ENCODE results near the gene ZNF384.

Gene ZNF384

DNA sequence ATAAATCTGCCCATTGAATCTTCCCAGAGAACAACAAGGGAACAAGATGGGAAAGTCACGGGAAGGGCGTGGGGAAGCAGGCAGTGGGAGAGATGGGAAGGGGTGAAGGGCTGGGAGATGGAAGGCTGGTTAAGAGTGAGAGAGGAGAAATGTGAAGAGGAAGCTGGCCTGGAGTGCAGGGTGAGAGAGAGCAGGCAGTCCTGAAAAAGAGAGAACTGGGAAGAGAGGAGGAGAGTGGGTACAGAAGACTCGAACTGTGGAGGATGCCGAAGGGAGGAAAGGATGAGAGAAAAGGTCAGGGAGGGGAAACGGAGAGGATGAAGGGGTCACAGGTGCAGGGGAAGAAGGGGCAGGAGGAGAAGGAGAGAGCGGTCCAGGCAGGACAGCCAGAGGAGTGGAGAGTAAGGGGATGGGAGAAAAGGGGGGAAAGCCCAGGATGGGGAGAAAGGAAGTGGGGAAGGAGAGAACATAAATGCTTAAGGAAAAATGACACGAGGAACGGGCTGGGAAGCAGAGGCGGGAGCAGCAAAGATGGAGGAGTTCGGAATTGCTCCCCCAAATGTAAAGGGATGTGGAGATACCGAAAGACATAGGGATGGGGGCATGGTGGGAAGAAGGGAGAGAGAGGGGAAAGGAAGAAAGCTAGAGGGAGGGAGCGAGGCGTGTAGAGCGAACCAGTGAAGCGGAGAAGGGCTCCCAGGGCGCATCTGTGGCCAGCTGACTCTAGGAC lies 10.2 kb upstream of the ZNF384 start:
- no peak for DNase-seq (ENCODE audit: low read depth in 2 of 2)

DNA sequence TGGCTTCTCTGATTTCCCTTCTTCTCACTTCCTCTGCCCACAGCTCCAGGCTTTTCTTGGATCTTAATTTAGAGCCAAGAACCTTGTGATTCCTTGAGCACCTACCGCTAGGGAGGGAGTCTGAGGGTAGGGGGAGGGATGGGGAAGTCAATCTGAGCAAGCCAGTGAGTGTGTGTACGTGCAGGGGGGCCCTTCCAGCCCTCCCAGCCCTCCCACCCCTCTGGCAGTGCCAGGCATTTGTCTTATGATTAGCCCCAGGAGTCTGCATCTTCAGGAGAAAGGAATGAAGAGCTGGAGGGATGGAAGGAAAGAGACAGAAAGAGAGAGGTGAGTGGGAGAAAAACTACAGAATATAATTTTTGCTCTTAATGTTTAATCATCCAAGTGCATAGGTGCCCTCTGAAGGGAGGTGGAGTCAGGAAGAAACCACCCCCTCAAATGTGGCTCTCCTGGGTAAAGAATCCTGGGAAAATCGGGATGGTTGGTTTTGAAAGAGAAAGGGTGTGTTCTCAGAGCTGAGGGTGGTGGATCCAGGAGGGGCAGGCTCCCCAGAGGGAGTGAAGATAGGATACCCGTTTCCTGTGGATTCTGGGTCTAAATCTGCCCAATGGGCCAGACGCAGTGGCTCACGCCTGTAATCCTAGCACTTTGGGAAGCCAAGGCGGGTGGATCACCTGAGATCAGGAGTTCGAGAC lies 9.3 kb upstream of the ZNF384 start:
- DNase-seq (ENCODE audit: low read depth in 2 of 2), result no peak

DNA sequence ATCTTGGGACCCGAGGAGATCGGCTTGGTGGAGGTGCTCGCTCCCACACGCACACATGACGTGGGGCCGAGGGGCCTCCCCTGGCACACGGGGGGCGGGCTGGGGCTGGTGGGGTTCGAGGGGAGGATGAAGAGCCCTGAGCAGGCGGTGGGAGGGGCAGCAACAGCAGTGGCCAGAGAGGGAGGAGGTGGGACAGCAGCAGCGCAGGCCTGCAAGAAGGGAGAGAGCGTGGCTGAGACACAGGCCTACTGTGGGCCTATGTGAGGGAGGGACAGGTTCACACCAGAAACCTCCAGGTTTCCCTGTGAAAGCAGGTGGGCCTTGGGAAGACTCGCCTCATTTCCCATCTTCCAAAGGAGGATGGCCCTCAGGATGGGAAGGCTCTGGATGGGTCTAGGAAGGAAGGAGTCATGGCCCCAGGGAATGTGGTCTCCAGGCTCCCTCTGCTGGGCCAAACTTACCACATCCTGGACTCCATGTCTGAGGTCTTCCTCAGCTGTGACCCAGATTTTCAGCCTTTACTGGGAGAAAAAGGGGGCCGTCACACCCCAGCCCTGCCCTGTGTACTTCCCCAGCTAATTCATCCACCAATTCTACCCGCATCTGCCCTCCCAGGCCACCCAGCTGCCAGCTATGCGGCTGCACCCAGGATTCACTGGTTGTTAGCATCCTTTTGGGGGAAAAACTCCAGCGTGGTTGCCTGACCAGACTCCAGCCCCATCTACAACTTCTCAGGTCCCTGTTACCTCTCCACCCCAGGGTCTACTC lies 8.6 kb upstream of the ZNF384 start:
- no peak for DNase-seq (ENCODE audit: low read depth in 2 of 2)

DNA sequence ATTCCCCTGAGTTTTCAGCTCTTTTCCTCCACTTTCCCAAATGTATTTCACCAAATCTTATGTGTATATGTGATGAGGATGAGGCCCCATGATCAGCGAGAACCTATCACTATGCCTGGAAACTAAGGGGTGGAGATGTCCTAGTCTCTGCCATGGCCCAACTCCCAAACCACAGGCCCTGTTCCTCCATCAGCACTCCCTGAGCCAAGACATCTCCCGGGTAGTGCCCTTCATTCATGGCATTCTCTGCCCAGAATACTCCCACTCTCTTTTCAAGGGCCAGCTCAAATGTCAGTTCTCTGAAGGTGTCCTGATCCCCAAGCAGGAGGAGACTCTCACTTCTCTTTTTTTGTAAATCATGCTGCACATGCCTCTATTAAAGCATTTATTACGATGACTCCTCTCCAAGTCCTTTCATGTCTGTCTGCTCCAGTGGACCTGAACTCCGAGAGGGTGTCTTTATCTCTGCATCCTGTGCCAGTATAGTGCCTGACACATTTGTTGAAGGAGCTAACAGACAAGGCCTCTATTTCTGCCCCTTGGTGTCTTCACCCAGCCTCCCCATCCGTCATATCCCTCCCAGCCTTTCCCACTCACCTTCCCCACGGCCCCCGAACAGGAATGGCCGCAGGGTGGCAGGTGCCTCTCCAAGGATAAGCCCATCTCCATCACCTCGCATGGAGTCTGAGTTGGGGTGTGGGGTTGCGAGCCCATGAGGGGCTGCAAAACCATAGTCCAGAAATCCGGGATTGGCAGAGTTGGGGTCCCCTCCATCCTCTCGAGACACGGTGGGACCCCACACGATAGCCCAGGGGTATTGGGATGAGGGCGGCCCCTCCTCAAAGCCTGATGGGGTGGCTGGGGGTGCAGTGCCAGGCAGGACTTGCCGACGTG lies 7.8 kb upstream of the ZNF384 start:
- DNase-seq (ENCODE audit: low read depth in 2 of 2), result no peak

DNA sequence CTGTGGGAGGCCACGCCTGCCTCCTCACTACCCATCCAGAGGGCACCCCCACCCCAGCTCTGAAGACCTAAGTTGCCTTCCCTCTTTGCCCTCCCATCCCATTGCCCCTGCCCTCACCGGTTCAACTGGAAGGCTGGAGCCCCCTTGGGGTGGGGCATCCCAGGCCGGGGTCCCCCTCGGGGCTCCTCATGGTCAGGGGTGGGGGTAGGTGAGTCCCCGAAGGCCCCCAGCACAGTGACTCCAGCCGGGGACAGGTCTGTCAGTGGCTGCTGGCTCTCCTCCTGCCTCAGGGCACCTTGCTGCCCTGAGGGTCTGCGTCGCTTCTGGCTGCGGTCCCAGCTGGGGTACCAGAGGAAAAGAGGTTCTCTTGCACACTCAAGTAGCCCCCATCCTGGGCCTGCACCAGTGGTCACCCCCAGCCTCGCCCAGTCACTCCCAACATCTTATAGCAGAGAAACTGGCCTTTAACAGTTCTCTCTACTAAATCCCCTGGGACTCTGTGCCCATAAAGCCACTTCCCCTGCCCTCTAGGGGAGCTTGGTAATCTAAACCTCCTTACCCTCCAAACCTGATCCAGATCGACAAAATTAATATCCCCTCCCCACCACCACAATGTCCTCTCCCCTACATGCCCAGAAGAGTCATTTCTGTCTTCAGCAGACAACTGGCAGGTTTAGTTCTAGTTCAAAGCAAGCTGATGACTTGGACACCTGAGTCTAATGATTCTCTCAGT lies 6.3 kb upstream of the ZNF384 start:
- DNase-seq (ENCODE audit: low read depth in 2 of 2), result no peak

DNA sequence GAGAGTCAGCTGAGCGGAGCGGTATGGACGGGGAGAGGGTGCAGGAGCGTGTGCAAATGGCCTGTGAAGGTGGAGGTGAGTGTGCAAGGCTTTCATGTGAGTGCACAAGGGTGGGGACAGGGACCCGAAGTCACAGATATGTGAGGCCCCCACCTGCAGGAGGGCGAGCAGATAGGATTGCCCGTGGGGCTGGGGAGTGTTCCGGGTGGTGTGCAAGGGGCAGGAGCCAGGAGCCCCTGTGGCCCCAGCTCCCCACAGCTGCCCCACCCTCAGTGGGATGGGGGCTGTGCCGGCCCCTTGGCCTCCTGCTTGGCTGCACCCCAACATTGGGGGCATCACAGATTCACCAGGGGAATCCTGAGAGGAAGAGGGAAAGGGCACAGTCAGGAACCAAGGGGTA lies 5.5 kb upstream of the ZNF384 start:
- no peak for DNase-seq (ENCODE audit: low read depth in 2 of 2)

DNA sequence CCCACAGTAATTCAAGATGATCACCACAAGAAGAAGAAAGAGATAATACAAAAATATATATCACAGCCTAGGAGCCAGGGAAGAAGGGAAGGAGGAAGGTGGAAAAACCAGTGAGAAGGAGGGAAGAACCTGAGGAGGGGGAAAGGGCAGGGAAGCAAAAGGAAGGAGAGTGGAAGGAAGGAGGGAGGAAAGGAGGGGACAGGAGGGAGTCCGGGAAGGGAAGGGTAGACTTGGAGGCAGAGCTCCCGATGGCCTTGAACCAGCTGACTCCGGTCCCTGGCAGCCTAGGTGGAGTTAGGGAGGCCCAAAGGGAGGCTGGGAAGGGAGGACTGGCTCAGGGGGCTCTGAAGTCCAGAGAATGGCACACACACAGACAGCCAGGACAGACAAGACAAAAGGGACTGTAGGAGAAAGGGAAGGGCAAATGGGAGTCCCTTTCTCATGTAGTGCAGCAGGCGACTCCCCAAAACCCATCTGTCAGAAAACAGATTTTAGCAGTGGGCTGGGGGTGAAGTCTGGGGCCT lies 4.7 kb upstream of the ZNF384 start:
- DNase-seq (ENCODE audit: low read depth in 2 of 2), result no peak

DNA sequence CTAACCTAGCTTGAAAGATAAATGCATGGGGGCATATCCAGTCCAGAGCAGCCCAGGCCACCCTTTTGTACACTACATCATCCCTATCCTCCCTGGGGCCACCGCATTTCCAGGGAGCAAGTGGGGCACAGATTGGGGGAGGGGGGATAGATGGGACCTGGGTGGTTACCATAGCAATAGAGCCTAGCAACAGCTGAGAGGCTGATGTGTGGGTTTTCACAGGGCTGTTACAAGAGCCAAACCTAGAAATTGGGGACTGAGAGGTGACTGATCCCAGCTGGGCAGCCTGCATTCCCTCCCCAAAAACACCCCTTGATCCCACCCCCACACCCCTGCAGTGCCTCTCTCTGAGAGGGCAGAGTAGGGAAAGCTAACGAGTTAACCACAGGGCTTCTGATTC lies 3.7 kb upstream of the ZNF384 start:
- no peak for DNase-seq (ENCODE audit: low read depth in 2 of 2)

DNA sequence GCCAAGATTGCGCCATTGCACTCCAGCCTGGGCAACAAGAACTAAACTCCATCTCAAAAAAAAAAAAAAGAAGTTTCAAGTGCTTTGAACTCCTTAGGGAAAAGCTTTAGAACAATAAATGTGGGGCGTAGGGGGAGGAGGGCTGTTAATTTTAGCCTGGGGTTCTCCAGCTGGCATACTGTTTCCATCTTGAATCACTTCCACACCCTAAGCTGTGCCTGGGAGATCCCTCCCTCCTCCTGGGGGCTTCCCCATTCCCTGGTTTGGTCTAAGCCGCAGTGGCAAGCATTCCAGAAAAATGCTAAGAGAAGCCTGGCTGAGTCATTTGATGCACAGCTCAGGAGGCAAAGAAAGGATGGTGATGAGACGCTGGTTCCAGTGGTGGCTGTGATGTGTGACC lies 2.3 kb upstream of the ZNF384 start:
- no peak for DNase-seq (ENCODE audit: low read depth in 2 of 2)

DNA sequence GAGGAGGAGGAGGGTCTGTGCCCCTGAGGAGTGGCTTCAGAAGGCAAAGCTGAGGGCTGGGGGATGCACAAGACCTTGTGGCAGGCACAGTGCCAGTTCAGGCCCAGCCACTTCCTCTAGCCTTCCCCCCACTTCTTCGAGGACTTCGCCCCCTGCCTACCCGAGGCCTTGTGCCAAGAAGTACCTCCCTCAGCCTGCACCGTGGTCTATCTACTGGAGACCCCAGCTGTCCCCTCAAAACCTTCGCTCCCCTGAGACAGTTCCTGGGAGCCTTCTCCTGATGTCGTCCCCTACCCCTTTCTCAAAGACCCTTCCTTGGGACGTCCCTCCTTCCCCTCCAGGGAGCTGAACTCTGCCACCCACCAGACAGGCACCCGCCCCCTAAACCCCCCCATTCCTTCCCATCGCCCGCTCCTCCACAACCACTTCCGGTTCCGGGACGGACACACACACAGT lies 604 bp downstream of the ZNF384 start:
- peak; percentile 16 to 56 for DNase-seq (ENCODE audit: low read depth in 2 of 2)

DNA sequence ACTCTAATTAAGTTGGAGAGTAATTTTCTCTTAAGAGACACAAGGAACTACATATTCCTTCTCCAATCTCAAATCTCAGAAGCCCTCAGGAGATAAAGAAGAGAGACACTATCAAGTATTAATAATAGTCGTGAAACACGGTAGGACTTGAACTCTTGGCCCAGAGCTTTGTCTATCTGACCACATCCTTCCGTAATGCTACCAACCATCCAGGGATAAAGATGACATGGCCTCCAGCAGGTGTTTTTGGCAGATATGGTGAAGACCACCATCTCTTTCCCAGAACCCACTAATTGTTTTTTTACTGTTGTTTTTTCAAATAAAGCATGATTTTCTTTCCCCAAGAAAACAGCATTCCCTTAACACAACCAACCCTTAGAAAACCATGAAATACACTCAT lies 3.4 kb downstream of the ZNF384 start:
- DNase-seq (ENCODE audit: low read depth in 2 of 2), result no peak

DNA sequence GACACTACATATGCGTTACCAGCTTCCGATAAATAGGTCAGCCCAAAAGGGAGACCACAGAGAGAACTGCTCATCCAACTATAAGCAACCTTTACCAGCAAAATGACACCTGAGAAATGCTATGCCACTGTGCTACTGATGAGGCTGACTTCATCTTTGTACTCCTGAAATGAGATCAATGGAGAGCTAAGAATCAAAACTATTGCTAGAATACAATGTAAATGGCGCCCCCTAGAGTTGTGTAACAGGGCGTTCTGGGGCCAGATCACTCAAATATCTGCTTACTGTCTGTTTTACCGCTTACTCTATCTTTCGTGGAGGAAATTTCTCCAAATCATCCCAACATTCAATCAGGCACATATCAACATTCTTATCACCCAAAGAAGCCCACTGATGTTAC lies 4.6 kb downstream of the ZNF384 start:
- no peak for DNase-seq (ENCODE audit: low read depth in 2 of 2)

DNA sequence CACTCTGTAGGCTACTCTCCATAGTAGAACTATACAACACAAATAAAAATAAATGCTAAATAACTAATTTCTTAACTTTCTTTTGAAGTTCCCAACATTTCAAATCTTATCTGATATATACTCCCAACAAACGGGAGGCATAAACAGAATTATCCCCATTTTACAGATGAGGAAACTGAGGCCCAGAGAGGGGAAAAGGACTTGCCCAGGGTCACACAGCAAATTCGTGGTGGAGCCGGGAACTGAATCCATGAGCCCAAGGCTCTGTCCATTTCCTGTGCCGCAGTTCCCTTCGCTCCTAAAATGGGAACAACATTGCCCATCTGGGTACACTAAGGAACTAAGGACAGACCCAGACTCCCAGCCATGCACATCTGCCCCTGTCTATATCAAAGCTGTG lies 12.2 kb downstream of the ZNF384 start:
- DNase-seq (ENCODE audit: low read depth in 2 of 2), result no peak

DNA sequence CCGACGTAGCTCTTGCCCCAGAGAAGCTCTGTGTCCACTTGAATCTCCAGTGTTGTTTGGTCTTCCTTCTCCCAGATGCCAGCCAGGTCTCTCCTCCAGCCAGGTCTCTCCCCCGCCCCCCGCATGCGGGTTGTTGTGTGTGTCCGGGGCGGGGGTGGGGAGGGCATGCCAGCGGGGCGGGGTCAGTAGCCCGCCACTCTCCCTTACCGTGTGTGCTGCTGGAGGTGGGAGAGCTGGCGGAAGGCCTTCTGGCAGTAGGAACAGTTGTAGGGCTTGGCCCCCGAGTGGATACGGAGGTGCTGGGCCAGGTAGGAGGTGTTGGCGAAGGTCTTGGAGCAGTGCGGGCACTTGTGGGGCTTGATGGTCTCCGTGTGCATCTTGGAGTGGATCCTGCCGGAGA lies 17.0 kb downstream of the ZNF384 start:
- DNase-seq (ENCODE audit: low read depth in 2 of 2), result no peak

DNA sequence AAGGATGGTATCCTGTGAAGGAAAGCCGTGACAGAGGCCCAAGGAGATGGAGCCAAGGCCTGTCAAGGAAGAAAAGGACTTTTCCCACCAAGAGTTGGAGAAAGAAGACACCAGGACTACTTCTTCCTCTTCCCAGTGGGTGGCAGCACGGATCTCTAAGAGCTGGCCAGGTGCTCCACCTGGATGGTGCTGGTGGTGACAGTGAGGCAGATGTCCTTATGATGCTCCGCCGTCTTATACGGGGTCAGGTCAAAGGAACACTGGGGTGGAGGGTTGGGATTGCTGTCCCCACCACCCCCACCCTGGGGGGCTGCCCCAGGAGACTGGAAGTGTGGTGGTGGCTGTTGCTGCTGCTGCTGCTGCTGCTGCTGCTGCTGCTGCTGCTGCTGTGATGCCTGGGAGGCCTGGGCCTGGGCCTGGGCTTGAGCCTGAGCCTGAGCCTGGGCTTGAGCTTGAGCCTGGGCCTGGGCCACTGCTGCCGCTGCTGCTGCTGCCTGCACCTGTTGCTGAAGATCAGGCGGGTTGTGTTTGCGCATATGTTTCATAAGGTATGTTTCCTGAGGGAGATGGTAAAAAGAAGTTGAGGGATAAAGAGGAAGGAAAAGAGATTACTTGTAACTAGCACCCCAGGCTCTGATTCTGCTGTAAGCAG lies 21.5 kb downstream of the ZNF384 start:
- no peak for DNase-seq (ENCODE audit: low read depth in 2 of 2)

DNA sequence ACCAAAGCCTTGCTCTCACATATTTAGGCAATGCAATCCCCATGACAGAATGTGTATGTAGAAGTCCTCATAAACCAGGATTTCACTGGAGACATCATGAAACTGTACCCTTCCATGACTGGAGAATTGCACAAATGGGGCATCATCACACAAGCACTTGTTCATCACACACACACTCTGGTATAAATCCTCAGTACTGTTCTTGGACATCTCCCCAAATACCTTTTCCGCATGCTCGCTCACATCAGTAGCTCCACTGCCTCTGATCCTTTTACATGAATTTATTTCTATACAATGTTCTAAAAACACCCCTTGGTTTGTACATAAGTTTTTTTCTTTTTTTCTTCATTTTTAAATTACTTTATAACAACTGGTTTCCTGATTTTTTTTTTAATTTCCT lies 23.0 kb downstream of the ZNF384 start:
- DNase-seq (ENCODE audit: low read depth in 2 of 2), result no peak

DNA sequence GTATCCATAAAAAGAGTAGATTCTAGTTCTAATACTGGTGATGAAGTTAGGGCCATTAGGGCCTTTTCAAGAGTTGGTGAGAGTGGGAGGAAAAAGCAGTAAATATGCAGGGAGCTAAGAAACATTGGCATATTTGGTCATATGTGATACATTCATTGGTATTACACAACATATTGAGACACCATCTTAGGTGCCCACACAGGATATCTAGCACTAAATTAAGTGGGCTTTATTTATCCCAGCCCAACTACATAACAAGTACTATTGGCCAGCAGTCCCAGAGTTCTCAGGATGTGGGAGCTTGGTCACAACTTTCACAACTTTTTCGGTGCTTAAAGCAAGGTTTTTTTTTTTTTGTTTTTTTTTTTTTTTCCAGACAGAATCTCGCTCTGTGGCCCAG lies 24.3 kb downstream of the ZNF384 start:
- DNase-seq (ENCODE audit: low read depth in 2 of 2), result no peak

DNA sequence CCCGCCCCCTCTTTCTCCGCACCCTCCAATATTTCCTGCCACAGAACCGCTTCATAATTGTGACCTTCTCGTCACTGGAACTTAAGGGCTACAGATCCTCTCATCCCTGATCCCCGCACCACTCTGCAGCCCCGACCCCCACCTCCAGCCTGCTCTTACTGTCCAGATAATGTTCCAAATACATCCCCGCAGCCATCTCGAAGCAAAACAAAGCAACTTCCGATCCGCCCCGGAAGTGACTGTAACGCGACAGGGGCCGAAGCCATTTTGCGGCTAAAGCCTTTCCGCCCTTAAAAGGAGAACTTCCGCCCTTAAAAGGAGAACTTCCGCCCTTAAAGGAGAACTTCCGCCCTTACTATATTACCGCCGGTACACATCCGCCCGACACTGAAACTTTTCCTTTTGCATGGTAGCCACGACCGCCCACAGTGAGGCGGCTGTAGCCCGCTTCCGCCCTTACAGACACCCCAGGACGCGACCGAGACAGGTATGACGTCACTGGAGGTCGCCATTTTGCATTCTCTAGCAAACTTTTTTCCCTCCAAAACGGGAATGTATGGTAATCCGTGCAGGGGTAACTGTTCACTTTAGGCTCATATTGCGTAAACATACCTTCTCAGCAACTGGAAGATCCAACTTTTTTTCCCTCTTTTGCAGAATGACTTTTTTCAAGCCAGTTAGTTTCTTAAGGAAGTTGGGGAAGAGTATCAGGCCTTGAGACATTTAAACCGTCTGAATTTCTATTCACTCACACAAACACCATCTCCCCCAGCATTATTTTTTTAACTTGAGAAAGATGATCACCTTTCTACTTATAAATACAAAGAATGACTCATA lies 26.1 kb downstream of the ZNF384 start, which contains the start of gene ING4:
ING4 (minus strand) TSS at position 214 of the 837 bp plus-strand sequence; CDS start at position 196, 18 bp downstream.
- DNase-seq (ENCODE audit: low read depth in 2 of 2), result peak; percentile 89 to 92

DNA sequence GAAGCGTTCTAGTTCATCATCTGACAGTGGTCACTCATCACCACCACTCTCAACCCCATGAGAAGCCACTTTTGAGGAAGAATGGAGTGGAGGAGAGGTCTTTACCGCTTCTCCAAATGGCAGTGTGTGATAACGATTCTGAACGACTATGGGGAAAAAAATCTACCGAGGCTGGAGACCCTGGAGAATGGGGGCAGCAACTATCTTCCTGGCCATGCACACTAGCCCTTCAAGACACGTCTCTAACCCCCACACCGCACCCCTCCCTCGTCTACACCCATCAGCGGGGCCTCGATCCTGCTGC lies 26.6 kb downstream of the ZNF384 start:
- DNase-seq (ENCODE audit: low read depth in 2 of 2), result no peak
